Measurements from ENCODE around the gene ZFAND2A. TPM values are rescaled to one million over a fixed set of nuclear protein-coding genes. Genes with fewer than 3 reads are reported as not detected.
"Not testable (repeated sequence)": the region's sequence is repeated elsewhere in the genome, so short reads cannot be mapped to it uniquely, and the experiment has no call there.

Gene ZFAND2A, protein sequence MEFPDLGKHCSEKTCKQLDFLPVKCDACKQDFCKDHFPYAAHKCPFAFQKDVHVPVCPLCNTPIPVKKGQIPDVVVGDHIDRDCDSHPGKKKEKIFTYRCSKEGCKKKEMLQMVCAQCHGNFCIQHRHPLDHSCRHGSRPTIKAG
- total RNA-seq (10 to 100 TPM; 41.5 to 47.9 TPM), polyA plus RNA-seq (10 to 100 TPM; 33.5 to 59.9 (median 56.0) TPM), total RNA-seq (16.6 to 35.7 (median 27.5) reads per million in 6 experiments)

DNA sequence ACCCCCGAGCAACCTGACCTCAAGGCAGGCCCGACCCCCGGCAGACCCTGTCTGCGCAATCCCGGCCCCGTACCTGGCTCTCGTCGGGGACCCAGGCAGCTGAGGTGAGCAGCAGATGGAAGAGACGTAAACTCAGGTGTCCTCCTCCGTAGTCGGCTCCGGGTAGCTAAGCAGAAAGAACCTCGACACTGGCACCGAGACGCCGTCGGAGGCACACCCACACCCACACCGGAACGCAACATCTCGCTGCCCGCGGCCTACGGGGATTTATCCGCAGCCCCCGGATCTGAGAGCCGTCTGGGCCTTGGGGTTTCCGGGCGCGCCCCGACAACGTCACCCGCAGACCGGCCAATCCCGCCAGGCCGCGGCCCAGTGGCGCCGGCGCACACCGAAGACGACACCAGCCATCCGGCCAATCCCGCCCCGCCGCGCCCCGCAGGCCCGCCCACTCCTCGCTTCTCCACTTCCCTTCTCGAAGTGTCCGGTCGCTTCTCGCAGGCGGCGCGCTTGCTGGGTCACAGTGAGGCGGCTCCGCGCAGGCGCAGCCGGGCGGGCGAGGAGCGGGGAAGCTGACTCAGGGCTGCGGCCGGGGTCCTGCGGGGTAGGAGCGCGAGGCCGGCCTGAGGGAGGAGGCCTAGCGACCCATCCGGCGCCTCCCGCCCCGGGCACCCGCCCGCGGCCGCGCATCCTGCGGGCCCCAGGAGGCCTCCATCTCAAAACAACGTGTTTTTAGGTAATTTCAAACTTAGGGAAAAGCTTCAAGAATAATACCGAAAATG is at the start of gene ZFAND2A:
Gene ZFAND2A, minus strand, starts transcription at position 306 of the 779 bp plus-strand sequence. CDS start 1,984 bp downstream, outside the sequence.
- DNase-seq (peak; percentile 95 to 99 (median 98)), ATAC-seq (peak; percentile 96 to 98)
- Mint-ChIP-seq H3K27ac (peak within 1 kb of the TSS; percentile 86 to 97 (median 94)), H3K4me3 (peak within 1 kb of the TSS; percentile 82 to 94 (median 86)), H3K4me1 (peaks cover 14 to 36% (median 29%) of the 10 kb centered on the region in 4 donors), H3K9me3 (no peaks in the 10 kb centered on the region), H3K27me3 (no peaks in the 10 kb centered on the region), H3K36me3 (peaks cover 0 to 24% (median 9%) of the 10 kb centered on the region in 3 donors)
- POLR2A ChIA-PET = interaction anchor here (0.6 to 1.9 kb wide), 13 partner anchors 9 to 456 kb away, joined by 3 to 31 read pairs (median 5); partner anchors contain the start of gene COX19

DNA sequence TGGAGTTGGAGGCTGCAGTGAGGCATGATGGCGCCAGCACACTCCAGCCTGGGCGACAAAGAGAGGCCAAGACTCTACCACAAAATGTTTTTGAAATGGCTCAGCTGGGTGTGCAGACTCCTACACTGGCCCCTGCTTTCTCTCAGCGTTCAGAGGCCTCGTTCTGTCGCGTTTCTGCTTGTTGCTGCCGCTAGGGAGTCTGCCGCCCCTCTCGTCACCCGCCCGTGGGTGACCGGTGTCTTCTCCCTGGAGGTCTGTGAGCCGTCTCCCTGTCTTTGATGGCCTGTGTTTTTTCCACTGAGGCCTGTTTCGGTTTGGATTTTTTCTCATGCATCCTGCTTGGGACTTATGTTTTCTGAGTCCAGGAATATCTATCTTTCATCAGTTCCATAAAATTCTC is 49.1 kb upstream of the ZFAND2A start:
- POLR2A ChIA-PET = no interaction called here
- H3K4me3 Mint-ChIP-seq = no peak overlapping the region
- DNase-seq (no peak), ATAC-seq (no peak)
- peaks cover 0 to 8% (median 0%) of the 10 kb centered on the region in 4 donors for H3K4me1 Mint-ChIP-seq
- no peaks in the 10 kb centered on the region for H3K9me3 Mint-ChIP-seq
- H3K27me3 Mint-ChIP-seq = peaks cover 8 to 47% (median 27%) of the 10 kb centered on the region in 5 donors
- H3K27ac Mint-ChIP-seq = no peak overlapping the region
- H3K36me3 Mint-ChIP-seq = no peaks in the 10 kb centered on the region

DNA sequence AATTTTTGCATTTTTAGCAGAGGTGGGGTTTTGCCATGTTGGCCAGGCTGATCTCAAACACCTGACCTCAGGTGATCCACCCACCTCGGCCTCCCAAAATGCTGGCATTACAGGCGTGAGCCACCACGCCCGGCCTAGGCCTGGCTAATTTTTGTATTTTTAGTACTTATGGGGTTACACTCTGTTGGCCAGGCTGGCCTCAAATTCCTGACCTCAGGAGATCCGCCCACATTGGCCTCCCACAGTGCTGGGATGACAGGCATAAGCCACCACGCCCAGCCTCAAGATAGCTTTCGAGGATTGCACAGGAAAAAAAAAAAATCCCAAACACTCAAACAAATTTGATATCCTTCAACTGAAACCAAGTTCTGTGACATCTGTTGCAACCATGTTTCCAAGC is 45.7 kb upstream of the ZFAND2A start:
- H3K4me3 Mint-ChIP-seq, ATAC-seq, H3K36me3 Mint-ChIP-seq, DNase-seq, H3K4me1 Mint-ChIP-seq, POLR2A ChIA-PET, H3K9me3 Mint-ChIP-seq, H3K27ac Mint-ChIP-seq: not testable (repeated sequence)
- peaks cover 7 to 36% (median 16%) of the 10 kb centered on the region in 5 donors for H3K27me3 Mint-ChIP-seq

DNA sequence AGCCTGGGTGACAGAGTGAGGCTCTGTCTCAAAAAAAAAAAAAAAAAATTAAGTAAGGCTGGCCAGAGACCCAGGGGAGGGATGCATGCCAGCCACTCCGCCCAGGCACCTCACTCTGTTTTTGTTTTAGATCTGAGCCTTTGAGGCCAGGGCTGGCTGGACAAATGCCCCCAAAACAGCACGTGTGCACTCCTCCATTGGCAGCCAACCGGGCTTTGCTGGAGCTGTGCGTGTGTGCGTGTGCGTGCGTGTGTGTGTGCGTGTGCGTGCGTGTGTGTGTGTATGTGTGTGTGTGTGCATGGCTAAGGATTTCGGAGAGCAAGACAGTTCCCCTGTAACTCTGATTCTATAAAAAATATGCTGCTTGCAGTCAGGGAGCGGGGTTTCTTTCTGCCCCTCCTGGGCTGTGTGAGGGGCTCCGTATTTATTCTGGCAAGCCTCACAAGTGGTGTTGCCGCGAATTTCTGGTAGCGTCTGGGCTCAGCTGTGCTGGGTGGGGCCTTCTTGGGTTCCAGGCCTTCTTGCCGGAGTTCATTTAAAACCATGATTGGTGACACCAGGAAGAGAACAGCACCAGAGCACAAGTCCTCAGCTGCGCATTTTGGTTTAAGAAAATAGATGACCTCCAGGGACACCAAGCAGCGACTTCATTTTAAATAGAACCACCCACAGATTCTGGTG is 44.6 kb upstream of the ZFAND2A start:
- no peaks in the 10 kb centered on the region for H3K4me1 Mint-ChIP-seq
- no peaks in the 10 kb centered on the region for H3K9me3 Mint-ChIP-seq
- DNase-seq (no peak), ATAC-seq (no peak)
- no peak overlapping the region for H3K27ac Mint-ChIP-seq
- H3K27me3 Mint-ChIP-seq = peaks cover 3 to 35% (median 8%) of the 10 kb centered on the region in 5 donors
- H3K36me3 Mint-ChIP-seq = no peaks in the 10 kb centered on the region
- no peak overlapping the region for H3K4me3 Mint-ChIP-seq
- POLR2A ChIA-PET = no interaction called here

DNA sequence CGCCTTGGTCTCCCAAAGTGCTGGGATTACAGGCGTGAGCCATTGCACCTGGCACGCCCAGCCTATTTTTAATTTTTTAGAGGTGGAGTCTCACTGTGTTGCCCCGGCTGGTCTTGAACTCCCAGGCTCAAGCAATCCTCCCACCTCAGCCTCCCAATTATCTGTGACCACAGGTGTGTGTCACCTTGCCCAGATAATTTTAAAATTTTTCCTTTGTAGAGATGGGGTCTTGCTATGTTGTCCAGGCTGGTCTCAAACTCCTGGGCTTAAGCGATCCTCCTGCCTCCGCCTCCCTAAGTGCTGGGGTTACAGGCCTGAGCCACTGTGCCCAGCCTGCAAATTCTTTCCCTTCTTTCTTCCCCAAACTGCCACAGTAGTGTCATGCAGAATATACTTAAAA is 42.9 kb upstream of the ZFAND2A start:
- Mint-ChIP-seq H3K4me3 (peak overlapping the region in 1 of 10 donors; percentile 51), H3K27me3 (peaks cover 0 to 28% (median 0%) of the 10 kb centered on the region in 5 donors)
- H3K36me3 Mint-ChIP-seq, H3K4me1 Mint-ChIP-seq, ATAC-seq, H3K9me3 Mint-ChIP-seq, H3K27ac Mint-ChIP-seq, DNase-seq, POLR2A ChIA-PET: not testable (repeated sequence)

DNA sequence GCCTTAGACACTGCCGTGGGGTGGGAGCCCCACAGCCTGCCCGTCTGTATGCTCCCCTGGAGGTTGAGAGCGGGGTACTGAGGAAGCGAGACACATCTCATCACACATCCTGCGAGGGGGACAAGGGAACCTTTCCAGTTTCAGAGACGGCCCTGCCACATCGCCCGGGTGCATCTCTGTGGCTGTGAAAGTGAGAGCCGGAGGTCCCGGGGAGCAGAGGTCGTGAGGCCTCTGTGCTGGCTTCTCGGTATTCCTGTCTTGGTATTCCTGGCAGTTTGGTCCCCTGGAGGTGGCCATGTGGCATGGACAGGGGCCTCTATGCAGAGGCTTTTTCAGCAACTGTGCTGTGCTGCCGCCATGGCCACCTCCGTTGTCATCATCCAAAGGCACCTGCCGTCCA is 41.9 kb upstream of the ZFAND2A start:
- DNase-seq (no peak), ATAC-seq (no peak)
- H3K36me3 Mint-ChIP-seq = no peaks in the 10 kb centered on the region

DNA sequence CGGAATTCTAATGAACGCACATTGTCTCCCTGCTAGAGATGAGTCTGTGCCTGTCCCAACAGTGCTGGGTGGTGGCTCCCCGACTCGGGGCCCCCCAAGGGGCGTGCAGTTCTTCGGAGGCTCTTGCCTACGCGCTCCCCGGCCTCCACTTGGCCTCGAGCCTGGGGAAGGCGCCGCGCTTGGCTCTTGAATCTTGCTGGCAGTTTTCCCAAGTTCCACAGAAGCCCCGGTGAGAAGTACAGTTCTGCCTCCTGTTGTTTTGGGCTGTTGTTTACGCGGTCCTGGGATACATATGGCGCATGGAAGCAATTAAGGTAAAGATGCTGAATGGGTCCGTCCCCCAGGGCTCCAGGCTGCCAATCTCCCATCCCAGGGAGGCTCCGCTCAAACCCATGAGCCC is 40.0 kb upstream of the ZFAND2A start:
- Mint-ChIP-seq H3K9me3 (no peaks in the 10 kb centered on the region), H3K27ac (no peak overlapping the region), H3K4me3 (no peak overlapping the region), H3K27me3 (peaks cover 0 to 30% (median 1%) of the 10 kb centered on the region in 5 donors), H3K36me3 (no peaks in the 10 kb centered on the region), H3K4me1 (no peaks in the 10 kb centered on the region)
- no peak for DNase-seq
- no peak for ATAC-seq
- POLR2A ChIA-PET = no interaction called here

More for the DNA sequence above, 41.9 kb upstream of the ZFAND2A start:
- no peak overlapping the region for H3K4me3 Mint-ChIP-seq
- no peak overlapping the region for H3K27ac Mint-ChIP-seq
- H3K27me3 Mint-ChIP-seq = peaks cover 0 to 28% (median 1%) of the 10 kb centered on the region in 5 donors
- no peaks in the 10 kb centered on the region for H3K9me3 Mint-ChIP-seq
- POLR2A ChIA-PET = no interaction called here
- no peaks in the 10 kb centered on the region for H3K4me1 Mint-ChIP-seq

DNA sequence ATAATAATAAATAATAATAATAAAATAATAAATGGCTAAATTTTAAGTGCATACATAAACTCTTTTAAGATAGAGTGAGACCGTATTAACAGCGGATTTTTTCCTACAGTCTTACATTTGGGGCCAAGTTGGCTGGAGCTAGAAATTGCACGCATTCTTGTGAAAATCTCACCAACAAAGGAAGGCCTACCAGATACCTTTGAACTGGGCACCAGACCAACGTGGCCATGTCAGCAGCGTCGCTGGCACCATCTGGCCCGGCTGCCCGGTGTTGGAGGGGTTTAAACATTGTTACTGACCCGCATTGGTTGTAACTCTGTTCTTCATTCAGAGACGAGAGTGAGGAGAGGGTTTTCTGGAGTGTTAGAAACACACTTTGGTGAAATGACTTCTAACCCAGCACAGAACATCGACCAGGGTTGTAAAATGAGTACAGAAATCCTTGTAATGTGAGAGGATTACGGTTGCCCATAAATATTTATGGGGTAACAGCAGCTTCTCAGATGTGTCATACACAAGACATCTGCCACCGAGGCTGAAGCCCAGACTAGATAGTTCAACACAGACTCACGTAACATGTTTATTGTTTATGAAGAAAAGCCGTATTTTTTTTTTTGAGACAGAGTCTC is 38.1 kb upstream of the ZFAND2A start:
- Mint-ChIP-seq H3K36me3 (no peaks in the 10 kb centered on the region), H3K27ac (no peak overlapping the region), H3K4me3 (no peak overlapping the region), H3K4me1 (no peaks in the 10 kb centered on the region), H3K9me3 (no peaks in the 10 kb centered on the region), H3K27me3 (peaks cover 0 to 29% (median 1%) of the 10 kb centered on the region in 5 donors)
- POLR2A ChIA-PET = no interaction called here
- no peak for DNase-seq
- ATAC-seq = no peak

DNA sequence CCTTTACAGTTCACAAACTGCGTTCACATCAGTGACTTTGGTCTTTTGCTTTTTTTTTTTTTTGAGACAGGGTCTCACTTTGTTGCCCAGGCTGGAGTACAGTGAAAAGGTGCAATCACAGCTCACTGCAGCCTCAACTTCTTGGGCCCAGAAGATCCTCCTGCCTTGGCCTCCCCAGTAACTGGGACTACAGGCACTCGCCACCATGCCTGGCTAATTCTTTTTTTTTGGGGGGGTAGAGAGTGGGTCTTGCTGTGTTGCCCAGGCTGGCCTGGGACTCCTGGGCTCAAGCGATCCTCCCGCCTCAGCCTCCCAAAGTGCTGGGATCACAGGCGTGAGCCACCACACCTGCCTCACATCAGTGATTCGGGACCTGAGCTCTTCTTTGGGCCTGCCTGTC is 37.0 kb upstream of the ZFAND2A start:
- Mint-ChIP-seq H3K9me3 (no peaks in the 10 kb centered on the region), H3K4me1 (peaks cover 5 to 7% (median 6%) of the 10 kb centered on the region in 4 donors), H3K27ac (no peak overlapping the region), H3K27me3 (peaks cover 0 to 31% (median 5%) of the 10 kb centered on the region in 5 donors), H3K4me3 (no peak overlapping the region), H3K36me3 (no peaks in the 10 kb centered on the region)
- POLR2A ChIA-PET = interaction anchor here (0.7 kb wide), 1 partner anchor 242 kb away, joined by 3 read pairs; no protein-coding TSS in a partner anchor
- DNase-seq = no peak
- ATAC-seq = no peak

DNA sequence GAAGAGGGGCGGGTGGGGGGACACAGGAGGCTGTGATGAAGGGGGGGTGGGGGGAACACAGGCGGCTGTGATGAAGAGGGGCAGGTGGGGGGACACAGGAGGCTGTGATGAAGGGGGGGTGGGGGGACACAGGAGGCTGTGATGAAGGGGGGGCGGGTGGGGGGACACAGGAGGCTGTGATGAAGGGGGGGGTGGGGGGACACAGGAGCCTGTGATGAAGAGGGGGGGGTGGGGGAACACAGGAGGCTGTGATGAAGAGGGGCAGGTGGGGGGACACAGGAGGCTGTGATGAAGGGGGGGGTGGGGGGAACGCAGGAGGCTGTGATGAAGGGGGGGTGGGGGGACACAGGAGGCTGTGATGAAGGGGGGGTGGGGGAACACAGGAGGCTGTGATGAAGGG is 36.4 kb upstream of the ZFAND2A start:
- H3K36me3 Mint-ChIP-seq, H3K27ac Mint-ChIP-seq, H3K4me3 Mint-ChIP-seq, POLR2A ChIA-PET, DNase-seq, H3K9me3 Mint-ChIP-seq, ATAC-seq: not testable (repeated sequence)
- H3K4me1 Mint-ChIP-seq = peaks cover 6 to 12% (median 10%) of the 10 kb centered on the region in 4 donors
- H3K27me3 Mint-ChIP-seq = peaks cover 0 to 31% (median 5%) of the 10 kb centered on the region in 5 donors

DNA sequence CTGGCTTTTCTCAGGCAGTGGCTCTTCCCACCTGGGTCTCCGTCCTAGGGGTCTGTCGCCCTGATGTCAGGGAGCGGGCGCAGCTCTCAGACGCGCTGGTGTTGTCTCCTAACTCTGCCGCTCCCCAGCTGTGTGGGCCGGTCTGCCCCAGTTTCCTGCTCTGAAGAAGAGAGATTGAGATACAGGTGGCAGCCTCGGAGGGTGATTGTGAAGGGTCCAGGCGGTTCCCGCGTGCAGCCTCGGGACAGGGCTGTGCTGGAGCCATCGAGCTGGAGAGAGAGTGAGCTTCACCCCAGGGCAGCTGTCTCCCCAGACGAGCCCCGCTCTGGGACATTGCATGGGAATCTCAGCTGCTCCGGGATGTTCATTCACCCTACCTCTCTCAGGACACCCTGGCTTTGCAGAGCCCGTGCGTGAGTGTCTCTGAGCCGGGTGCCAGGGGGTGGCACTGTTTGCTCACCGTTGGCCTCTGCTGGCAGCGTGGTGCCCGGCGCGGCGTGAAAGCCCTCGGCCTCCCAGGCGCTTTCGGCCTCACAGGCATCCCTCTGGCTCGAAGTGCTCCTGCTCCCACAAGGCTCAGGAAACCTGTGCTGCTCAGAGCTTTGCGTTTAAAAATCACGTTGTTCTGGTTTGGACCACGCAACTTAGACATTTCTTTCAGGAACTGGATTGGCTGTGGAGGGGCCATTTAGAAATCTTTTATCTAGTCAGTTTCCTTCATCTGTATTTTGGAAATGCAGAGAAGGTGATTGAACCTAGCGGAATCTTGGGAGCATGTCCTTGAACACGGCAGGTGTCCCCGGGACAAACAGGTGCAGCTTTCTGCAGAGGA is 33.8 kb upstream of the ZFAND2A start:
- peak; percentile 80 to 84 for ATAC-seq
- H3K27me3 Mint-ChIP-seq = peaks cover 0 to 24% (median 5%) of the 10 kb centered on the region in 5 donors
- H3K4me3 Mint-ChIP-seq = peak overlapping the region in 2 of 10 donors; percentile 9 to 24
- peak overlapping the region in 2 of 10 donors; percentile 11 to 52 for H3K27ac Mint-ChIP-seq
- H3K4me1 Mint-ChIP-seq = peaks cover 10 to 12% (median 11%) of the 10 kb centered on the region in 4 donors
- H3K9me3 Mint-ChIP-seq = no peaks in the 10 kb centered on the region
- DNase-seq = peak in 6 of 10 donors; percentile 26 to 68 (median 47)
- no peaks in the 10 kb centered on the region for H3K36me3 Mint-ChIP-seq
- POLR2A ChIA-PET = interaction anchor here (0.5 kb wide), 1 partner anchor 42 kb away, joined by 3 read pairs; no protein-coding TSS in a partner anchor
